ENCODE data around the gene LRMDA.

- TF ChIP-seq EGR1 (IDR thresholded peaks at IDR 0.05) (no peak), EP300 (IDR thresholded peaks at IDR 0.05; ENCODE audit: borderline replicate concordance) (no peak), CEBPB (IDR thresholded peaks at IDR 0.05) (no peak), USF1 (IDR thresholded peaks at IDR 0.05) (no peak), MAX (IDR thresholded peaks at IDR 0.05) (no peak), RAD21 (IDR thresholded peaks at IDR 0.05; ENCODE audit: low read depth) (no peak), TAF1 (IDR thresholded peaks at IDR 0.05; ENCODE audit: low read depth) (no peak), NFIC (IDR thresholded peaks at IDR 0.05) (no peak), YY1 (IDR thresholded peaks at IDR 0.05; ENCODE audit: low read depth) (no peak), REST (IDR thresholded peaks at IDR 0.05; ENCODE audit: low read depth) (no peak), CREB1 (IDR thresholded peaks at IDR 0.05; ENCODE audit: low read depth) (no peak)
These were observed 277.8 kb downstream of the LRMDA start for GRCh38 chr10:75709245-75709644.

Data from Ishikawa (cell line).